ENCODE results near the gene TBC1D9B. TPM values are rescaled to one million over a fixed set of nuclear protein-coding genes. Genes with fewer than 3 reads are reported as not detected.

TBC1D9B gene
- total RNA-seq, 1 donor from 2014 or later, result 149 TPM

DNA sequence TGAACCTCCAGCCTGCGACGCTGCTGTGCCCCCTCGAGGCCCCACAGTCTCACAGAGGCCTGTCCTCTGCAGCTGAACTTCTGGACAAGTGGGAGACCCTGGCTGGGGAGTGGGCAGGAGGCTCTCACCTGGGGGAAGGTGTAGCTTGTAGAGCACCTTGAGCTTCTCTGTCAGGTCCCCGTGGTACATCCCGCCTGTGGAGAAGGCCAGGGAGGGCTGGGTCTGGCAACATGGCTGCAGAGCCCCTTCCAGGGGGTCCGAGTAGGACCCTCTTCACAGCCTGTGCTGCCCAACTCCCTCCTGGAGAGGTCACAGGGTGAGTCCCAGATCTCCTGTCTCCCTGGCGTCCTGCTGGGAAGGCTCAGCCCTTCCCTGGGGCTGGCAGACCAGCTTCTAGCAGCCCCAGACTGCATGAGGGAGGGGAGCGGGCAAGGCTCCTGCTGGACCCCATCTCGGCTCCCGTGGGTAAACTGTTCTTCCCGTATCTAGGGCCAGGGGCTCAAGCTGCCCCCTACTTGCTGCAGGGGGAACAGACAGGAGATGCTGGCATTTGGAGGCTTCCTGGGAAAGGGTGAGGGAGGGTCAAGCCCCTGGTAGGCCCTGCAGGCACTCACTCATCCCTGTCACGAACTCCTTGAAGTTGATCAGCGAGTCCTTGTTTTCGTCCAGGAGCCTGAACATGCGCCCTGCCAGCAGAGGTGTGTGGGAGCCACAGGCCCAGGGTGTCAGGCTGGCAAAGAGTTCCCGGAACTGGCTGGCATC lies 37.9 kb downstream of the TBC1D9B start:
- DNase-seq (ENCODE audit: low spot score), result no peak

DNA sequence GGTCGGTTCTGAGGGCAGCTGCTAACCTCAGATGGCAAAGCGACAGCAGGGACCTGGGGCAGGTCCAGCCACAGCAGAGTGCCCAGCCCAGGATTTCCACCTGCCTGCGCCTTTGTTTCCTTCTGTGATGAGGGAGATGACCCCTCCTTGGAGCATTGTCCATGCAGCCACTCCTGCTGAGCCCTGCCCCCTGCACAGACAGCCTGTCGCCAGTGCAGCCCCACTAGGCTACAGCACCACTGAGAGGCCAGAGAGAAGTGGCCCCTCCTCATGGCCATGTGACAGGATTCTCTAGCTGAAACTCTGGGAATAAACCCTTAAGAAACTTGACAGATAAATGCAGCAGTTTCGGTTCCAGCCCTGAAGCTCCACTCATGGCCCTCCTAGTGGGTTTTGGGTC lies 38.6 kb downstream of the TBC1D9B start:
- no peak for DNase-seq (ENCODE audit: low spot score)

DNA sequence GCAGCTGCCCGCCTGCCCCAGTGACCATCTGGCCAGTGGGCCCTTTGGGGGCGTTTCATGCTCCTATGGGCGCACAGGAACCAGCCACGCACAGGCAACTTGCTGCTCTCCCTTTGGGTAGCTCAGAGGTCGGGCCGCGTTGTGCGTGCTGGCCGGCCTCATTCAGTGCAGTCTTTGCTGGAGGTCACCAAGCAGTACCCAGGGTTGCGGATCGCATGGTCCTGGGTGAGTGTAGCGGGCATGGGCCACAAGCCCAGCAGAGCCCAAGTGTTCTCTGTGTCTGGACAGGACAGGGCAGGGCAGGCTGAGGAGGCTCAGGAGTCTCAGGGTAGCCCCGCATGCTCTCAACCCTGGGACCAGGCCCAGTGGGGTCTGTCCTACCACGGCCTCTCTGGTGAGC lies 39.2 kb downstream of the TBC1D9B start:
- DNase-seq (ENCODE audit: low spot score), result no peak

DNA sequence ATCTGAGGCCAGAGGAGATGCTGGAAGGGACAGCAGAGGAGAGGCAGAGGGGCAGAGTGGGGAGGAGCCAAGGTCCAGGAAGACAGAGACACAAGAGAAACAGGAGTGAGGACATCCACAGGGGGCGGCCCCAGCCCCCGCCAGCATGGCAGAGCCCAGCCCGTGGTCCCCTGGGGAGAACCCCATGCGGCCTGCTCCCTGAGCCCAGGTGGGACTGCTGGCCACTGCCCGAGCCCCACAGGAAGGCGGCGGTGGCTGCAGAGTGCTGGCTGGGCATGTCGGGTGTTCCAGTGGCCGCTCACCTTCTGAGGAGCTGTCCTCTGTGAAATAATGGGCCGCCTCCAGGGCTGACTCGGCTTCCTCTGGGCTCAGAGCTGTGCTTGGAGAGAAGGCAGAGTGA lies 40.2 kb downstream of the TBC1D9B start:
- DNase-seq (ENCODE audit: low spot score), result no peak

DNA sequence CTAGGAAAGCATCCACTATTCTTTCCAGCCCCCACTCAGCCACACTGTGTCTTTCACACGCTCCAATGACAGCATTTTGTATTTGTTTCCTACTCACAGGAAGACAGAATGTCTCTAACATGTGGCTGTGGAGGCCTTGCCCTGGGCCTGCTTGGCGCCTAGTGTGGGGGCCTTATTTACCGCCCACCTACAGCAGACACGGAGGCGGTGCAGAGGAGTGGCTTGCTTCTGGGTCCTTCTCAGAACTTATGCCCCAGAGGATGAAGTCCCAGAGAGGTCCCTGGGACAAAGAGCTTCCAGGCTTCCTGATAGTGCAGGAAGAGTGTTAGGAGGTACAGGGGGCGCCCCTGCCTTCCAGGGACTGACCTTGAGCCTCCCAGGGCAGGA lies 40.6 kb downstream of the TBC1D9B start:
- no peak for DNase-seq (ENCODE audit: low spot score)

DNA sequence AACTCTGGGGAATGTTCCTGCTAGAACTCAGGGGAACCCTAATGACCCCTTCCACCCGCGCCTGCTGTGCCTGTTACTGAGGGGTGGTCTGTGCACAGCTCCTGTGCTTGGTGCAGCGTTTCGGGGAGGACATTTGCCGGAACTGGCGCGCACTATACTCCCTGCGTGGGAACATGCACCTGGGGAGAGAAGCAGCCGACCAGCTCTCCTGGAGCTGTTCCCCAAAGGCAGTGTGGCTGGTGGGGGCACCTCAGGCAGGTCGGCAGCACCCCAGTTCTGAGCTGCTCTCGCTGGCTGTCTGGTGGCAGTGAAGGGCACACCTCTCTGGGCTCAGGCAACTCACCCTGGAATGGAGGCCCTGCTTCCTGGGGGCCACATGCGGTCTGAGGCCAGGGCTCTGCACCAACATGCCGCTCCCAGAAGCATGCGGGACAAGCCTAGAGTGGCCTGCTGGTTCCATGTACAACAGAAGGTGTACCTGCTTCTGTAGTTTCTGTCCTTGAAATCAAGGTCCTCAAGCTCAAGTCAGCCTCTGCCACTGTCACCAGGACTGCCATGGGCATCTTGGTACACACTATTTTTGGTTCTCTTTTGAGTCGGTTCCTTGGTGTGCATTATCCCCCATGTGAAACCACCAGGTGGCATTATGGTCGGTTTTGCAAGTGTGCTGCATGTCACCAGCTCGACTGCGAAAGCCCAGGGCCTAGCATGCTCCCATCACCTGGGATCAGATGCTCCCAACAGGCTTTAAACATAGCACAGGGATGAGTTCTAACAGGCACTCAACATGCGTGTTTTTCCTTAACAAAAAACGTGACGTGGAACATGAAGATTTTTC lies 41.2 kb downstream of the TBC1D9B start:
- DNase-seq (ENCODE audit: low spot score), result no peak

DNA sequence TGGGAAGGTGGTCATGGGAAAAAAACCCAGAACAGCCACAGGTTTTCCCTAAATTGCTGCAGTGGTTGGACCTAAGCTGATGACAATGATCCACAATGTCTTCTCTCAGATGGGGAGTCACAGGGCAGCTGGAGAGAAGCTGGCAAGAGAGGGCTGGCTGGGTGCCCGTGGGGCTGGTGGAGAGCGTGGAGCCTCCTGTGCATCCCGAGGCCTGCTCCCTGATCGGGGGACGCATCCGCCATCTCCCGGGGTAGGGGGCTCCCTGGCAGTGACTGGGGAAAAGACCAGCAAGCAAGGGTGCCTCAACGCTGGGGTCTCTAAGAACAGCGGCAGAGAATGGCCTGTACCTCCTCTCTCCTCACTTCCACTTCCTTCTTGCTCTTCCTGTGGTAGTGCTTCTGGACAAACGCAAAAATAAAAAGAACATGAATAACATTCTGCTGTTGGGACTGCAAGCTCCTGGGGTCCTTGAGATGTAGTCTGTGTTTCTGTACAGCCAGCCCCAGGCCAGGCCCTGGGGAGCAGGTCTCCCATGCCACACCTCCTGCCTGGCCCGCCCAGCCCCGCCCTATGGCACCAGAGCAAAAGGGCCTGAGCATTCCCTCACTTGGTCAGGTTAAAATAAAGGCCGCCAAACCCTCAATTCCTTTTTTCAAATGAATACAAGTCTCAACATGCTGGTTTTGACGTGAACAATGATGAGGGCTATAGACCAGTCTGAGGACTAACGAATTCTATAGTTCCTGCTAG lies 42.0 kb downstream of the TBC1D9B start:
- DNase-seq (ENCODE audit: low spot score), result no peak

DNA sequence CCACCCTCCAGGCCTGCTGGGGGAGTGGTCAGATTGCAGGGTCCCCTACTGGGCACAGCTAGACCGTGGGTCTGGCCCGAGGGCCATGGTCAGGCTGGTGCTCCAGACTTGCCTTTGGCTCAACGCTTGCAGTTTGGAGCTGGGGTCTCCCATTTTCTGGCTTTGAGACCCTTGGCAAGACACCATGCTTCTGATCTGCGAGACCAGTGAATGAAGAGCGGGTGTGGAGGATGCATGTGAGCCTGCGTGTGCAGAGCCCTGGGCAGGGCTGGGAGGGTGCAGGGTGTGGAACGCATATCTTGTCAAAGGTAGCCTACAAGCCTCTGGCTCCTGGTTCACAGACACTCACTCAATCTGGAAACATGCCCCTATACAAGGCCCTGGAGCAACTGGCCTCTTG lies 43.0 kb downstream of the TBC1D9B start:
- no peak for DNase-seq (ENCODE audit: low spot score)

DNA sequence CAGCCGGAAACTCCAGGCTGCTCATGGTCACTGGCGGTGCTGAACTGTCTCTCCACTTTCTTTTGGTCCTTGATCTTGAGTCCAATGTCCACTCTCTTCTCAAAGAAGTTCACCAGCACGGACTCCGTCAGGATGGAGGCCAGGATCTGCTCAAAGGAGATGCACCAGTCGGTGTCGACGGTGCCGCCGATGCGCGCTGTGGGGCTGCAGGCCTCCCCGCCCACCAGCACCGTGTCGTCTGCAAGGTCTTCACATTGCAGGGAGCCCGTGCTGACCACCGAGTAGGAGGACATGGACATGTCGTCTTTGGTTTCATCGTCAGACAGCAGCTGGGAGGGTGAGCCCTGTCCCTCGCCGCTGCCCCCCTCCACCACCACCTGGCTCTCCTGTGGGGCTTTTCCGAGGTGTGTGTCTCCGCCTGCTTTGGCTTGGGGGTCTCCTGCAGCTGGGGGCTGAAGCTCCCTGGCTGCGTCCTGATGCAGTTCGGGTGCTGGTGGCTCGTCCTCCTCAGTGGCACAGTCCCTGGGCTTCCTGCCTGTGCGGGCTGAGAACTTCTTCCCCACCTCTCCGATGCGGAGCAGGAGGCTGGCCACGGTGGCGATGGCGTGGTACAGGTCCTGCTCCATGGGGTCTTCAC lies 44.1 kb downstream of the TBC1D9B start:
- DNase-seq (ENCODE audit: low spot score), result no peak

DNA sequence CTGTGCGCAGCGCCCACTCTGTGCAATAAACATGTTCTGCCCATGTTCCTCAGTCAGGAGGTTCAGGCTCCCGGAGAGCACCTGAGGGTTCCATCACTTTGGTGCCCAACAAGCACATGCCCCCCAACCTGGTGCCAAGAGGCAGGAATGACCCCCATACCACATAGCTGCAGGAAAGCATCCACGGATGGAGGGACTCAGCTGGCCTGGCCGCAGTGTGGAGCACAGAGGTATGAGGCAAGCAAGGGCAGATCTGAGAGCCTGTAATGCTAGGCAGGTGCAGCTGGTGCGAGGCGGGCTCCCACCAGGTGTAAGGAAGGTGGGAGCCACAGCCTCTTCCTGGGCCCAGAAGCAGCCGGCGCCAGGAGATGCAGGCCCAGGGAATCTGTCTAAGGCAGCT lies 44.8 kb downstream of the TBC1D9B start:
- DNase-seq (ENCODE audit: low spot score), result no peak

DNA sequence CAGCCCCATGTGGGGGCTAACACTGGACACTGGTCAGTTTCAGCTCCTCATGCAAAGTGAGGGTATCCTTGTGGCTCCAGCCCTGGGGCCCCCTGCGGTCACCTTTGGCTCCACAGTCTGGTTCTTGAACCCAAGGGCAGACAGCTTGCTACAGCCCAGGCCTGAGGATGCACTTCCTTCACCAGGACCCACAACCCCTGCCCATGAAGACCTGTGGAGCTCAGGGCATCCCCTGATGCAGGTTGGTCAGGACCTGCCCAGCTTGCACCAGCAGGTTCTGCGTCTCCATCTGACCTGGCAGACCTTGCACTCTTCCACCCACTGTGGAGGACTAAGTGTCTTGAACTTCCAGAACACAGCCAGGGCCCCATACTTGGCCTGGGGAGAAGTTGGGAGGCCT lies 45.4 kb downstream of the TBC1D9B start:
- DNase-seq (ENCODE audit: low spot score), result no peak

DNA sequence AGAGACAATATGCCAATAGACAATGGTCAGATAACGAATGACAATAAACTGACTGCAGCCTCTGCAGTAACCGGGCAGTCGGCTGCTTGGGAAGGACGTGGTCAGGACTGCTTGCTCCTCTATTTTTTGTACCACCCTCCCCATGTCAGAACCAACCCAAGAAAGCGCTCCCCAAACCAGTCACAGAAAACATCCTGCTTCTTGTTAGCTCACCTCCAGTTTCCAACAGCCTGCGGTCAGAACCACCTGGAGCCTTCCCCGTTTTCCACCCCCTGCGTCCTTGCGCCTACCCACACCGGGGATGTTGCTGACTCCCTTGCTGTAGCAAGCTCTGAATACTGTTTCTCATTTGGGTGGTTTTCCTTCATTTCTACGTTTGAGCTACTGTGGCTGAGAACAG lies 47.4 kb downstream of the TBC1D9B start:
- no peak for DNase-seq (ENCODE audit: low spot score)

DNA sequence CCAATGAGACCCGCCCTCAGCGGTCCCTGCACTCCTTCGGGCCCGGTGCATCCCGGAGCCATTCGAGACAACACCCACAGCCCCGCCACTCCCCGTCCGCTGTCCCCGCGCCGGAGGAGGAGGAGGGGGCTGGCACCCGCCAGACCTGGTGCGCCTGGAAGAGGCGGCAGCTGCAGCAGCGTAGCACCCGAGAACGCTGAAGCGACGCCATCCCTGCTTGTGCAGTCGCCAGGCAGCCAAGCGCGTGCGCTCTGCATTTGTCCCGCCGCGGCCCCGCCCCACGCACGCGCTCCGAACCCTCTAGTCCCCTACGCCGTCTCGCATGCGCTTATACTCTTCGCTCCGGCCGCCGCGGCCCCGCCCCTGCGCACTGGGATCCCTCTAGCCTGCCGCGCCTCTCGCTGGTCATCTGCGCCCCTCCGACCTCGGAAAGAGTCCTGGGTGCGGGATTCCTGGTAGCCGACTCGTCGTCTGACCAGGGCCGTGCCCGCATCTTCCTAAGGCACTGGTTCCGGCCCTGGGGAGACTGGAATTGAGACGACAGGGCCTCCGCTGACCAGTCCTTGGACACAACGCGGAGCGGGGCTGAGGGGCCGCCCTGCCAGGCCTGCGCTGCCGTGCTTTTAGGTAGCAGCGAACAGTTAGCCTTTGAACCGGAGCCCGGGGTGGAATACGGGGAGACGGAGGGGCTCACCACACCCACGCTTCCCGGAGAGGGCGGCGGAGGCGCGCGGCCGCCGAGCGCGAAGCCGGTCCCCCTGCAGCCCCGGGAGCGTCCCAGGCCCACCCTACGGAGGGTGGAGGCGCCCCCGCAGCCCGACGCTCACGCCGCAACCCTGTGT lies 48.9 kb downstream of the TBC1D9B start, which contains the start of gene MRNIP:
Gene MRNIP, minus strand, starts transcription at position 232 of the 842 bp plus-strand sequence. Its CDS starts 21 bp downstream, at position 211.
- peak; percentile 97 for DNase-seq (ENCODE audit: low spot score)

DNA sequence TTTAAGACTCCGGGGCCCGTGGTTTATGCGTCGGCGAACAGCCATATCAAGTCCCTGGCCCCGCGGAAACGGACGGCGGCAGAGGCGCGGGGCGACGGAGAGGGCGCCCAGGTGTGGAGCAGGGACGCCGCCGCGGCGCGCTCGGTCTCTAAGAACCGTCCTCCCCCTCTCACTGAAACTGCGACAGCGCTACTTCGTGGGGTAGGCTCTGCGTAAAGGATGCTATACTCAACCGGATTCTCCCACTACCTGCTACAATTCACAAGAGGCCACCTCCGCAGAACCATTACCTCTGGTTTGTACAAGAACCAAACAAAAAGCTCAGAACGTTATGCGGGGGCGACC lies 49.5 kb downstream of the TBC1D9B start:
- no peak for DNase-seq (ENCODE audit: low spot score)

DNA sequence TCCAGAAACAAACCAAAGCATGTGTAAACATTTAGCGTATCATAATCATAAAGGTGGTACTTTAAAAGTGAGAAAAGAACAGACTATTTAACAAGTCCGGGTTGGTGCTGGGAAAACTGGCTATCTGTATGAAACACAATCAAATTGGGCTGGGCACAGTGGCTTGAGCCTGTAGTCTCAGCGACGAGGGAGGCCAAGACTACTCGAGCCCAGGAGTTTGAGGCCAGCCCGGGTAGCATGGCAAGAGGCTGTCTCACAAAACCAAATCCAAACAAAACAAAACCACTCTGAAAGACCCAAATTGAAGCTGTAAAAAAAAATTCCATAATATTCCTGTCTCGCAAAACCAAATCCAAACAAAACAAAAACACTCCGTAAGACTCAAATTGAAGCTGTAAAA lies 53.3 kb downstream of the TBC1D9B start:
- no peak for DNase-seq (ENCODE audit: low spot score)

DNA sequence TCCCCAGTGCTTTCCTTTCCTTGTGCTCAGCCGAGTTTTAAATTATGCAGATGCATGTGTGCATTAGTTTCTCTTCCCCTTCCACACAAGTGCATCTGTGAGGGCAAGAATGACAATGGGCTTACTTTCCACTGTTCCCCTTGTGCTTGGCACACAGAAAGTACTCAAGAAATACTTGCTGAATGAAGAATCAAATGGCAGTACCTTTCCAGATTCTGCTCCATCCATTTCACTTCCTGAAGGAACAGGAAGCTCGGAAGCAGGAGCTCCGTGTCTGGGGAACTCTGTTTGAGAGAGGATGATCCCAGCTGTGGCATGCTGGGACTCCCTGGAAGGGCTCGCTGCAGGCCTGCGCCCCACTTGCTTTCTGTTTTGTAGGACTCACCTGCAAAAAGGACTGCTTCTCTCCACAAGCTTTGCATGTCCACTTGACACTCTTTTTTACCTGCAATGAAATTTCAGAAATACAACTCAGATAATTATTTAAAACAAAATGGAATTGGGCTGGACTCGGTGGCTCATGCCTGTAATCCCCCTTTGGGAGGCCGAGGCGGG lies 54.6 kb downstream of the TBC1D9B start:
- no peak for DNase-seq (ENCODE audit: low spot score)

DNA sequence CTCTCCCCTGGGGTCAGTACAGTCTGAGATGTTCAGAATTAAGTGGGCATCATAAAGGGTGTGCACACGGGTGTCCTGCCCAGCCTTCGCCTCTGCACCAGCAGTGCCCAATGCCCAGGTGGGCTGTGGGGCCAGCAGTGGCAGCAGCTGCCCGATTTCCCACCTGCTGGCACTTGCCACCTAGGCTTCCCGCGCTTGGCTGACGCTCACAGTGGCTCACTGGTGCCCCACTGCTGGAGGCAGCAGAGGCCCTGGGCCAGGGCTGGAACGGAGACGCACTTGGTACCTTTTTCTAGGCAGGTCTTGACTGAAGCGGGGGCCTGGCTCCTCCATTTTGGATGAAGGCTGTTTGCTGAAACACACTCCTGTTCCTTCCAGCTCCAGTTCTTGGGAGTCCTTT lies 66.1 kb downstream of the TBC1D9B start:
- no peak for DNase-seq (ENCODE audit: low spot score)

DNA sequence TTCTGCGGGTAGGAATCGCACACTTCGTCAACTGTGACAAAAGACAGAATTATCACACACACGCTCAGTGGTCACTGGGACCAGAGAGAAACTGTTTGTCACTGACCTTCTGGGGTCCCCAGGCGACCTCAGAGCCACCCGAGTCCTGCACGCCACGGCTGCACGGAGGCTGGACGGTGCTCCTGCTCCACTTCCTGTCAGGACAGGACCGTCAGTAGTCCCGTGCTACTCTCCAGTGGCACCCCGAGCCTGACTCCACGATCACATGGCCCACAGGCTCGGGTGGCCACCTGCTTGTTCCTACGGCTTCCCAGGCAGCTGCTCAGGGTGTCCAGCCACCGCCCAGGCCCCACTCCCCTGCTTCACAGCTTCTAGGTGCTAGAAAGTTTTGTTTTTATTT lies 66.9 kb downstream of the TBC1D9B start:
- DNase-seq (ENCODE audit: low spot score), result no peak

DNA sequence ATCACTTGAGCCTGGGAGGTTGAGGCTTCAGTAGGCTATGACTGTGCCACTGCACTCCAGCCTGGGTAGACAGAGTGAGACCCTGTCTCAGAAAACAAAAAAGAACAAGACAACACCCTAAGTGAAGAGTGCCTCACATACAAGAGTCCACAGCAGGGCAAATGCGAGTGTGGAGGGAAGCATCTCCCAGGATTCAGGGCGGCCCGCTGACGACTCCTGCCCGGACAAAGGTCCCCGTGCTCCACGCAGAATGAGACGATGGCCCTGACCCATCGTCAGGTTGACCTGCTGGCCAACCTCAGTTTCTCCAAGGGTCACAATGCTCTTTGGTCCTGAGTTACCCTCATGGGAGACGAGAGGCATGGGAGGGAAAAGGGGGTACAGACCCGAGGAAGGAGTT lies 67.4 kb downstream of the TBC1D9B start:
- DNase-seq (ENCODE audit: low spot score), result no peak

DNA sequence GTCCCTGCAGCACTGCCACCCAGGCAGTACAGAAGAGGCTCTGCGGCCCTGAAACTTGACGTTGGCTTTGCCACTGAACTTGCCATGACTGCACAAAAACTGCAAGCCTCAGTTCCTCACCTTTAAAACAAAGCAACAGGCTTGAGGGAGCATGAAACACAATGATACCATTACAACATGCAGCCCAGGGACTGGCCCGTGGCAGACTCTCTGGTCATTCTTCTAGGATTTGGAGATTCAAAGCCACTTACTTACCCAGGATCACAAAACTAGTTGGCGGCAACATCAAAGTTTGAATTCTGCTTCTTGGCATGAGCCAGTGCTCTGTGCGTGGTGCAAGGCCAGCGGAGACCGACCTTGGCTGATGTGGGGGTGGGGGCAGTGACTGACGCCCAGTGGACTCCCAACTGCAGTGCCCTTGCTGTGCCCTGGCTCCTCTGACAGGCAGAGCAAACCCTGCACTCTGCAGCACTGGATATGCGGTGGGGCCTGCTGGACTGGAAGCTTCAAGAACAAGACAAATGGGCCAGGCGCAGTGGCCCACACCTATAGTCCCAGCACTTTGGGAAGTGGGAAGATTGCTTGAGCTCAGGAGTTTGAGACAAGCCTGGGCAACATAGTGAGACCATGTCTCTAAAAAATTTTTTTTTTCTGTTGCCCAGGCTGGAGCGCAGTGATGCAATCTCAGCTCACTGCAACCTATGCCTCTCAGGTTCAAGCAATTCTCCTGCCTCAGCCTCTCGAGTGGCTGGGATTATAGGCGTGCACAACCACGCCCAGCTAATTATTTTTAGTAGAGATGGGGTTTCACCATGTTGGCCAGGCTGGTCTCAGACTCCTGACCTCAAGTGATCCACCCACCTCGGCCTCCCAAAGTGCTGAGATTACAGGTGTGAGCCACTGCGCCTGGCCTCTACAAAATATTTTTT lies 68.1 kb downstream of the TBC1D9B start:
- DNase-seq (ENCODE audit: low spot score), result no peak

Data from mucosa of gallbladder (tissue), 1 donor.